CD14-positive monocyte (primary cell): ENCODE measurements around the gene ZNF579. TPM values are rescaled to one million over a fixed set of nuclear protein-coding genes. Genes with fewer than 3 reads are reported as not detected.

Source experiments
- DNase-seq, 3 donors: peaks; one replicate each; pipeline ENCODE4 v3.0.0-alpha.2; 2011 to 2022
- H2AFZ ChIP-seq: 2 replicates; pipeline ENCODE4 v1.6.0; 2012; ENCODE audit warnings: mild to moderate bottlenecking, low read depth, low read length, inconsistent platforms; ENCODE audit not compliant: insufficient read depth, poor library complexity, severe bottlenecking
- H3K27ac ChIP-seq, 2 donors: 1 replicate in 1 of 2; 2 replicates in 1 of 2; pipeline ENCODE4 v1.5.1; 2012 to 2013; ENCODE audit warnings: low read length in 2 of 2, control low read depth in 1 of 2, inconsistent platforms in 1 of 2, low read depth in 1 of 2, mild to moderate bottlenecking in 1 of 2
- H3K27me3 ChIP-seq, 2 donors: one replicate each; pipeline versions ENCODE4 v1.6.0 to v1.6.1; 2011 to 2013; ENCODE audit warnings: low read length in 2 of 2; ENCODE audit not compliant: control insufficient read depth in 2 of 2, insufficient read depth in 2 of 2
- H3K36me3 ChIP-seq, 2 donors: replicated peaks in 1 of 2; 1 replicate in 1 of 2; 2 replicates in 1 of 2; pipeline versions ENCODE4 v1.5.1 to v1.6.1; 2012 to 2013; ENCODE audit warnings: low read length in 2 of 2, control low read depth in 1 of 2, inconsistent platforms in 1 of 2, mild to moderate bottlenecking in 1 of 2; ENCODE audit not compliant: insufficient read depth in 2 of 2, control insufficient read depth in 1 of 2
- H3K4me1 ChIP-seq, 2 donors: 1 replicate in 1 of 2; 2 replicates in 1 of 2; pipeline versions ENCODE4 v1.5.1 to v1.6.1; 2012 to 2013; ENCODE audit warnings: low read length in 2 of 2, control low read depth in 1 of 2, inconsistent platforms in 1 of 2, mild to moderate bottlenecking in 1 of 2, moderate library complexity in 1 of 2; ENCODE audit not compliant: insufficient read depth in 2 of 2, control insufficient read depth in 1 of 2
- H3K4me2 ChIP-seq: replicated peaks from 2 replicates; pipeline ENCODE3; 2012; ENCODE audit warnings: low read length, moderate library complexity, mild to moderate bottlenecking; ENCODE audit not compliant: poor library complexity, severe bottlenecking; ENCODE audit errors: extremely low read depth
- H3K4me3 ChIP-seq, 3 experiments: fragments of 200-600 bp in 1 of 3; sonication (generic) in 1 of 3; replicated peaks in 1 of 3; 1 replicate in 2 of 3; 2 replicates in 1 of 3; pipeline ENCODE4 v1.5.1; 2011 to 2013; ENCODE audit warnings: low read length in 3 of 3, mild to moderate bottlenecking in 3 of 3, control low read depth in 2 of 3, low read depth in 2 of 3, inconsistent platforms in 1 of 3, moderate library complexity in 1 of 3
- H3K79me2 ChIP-seq: 2 replicates; pipeline ENCODE4 v1.6.0; 2012; ENCODE audit warnings: mild to moderate bottlenecking, control low read depth, inconsistent platforms, low read length, moderate library complexity; ENCODE audit not compliant: insufficient read depth
- H3K9ac ChIP-seq: 2 replicates; pipeline ENCODE4 v1.6.0; 2017; ENCODE audit warnings: low read length, mild to moderate bottlenecking; ENCODE audit not compliant: insufficient read depth, poor library complexity, severe bottlenecking
- H3K9me3 ChIP-seq, 2 donors: replicated peaks in 1 of 2; 1 replicate in 1 of 2; 2 replicates in 1 of 2; pipeline versions ENCODE4 v1.5.1 to v1.6.1; 2012 to 2013; ENCODE audit warnings: low read length in 2 of 2, control low read depth in 1 of 2; ENCODE audit not compliant: control insufficient read depth in 1 of 2, insufficient read depth in 1 of 2
- H4K20me1 ChIP-seq: 2 replicates; pipeline ENCODE4 v1.6.0; 2012; ENCODE audit warnings: mild to moderate bottlenecking, low read length, control low read depth, moderate library complexity; ENCODE audit not compliant: insufficient read depth
- H3K27ac Mint-ChIP-seq, 7 donors: one replicate each; pipeline ENCODE4 v1.8.0; 2020; ENCODE audit warnings: mild to moderate bottlenecking in 7 of 7, mixed read lengths in 7 of 7, moderate library complexity in 6 of 7, inconsistent platforms in 2 of 7
- H3K27me3 Mint-ChIP-seq, 3 donors: one replicate each; pipeline ENCODE4 v1.8.0; 2021 to 2022; ENCODE audit warnings: low read depth in 3 of 3, mild to moderate bottlenecking in 3 of 3, mixed read lengths in 3 of 3, moderate library complexity in 3 of 3, inconsistent platforms in 1 of 3
- H3K36me3 Mint-ChIP-seq, 2 donors: one replicate each; pipeline ENCODE4 v1.8.0; 2020; ENCODE audit warnings: mixed read lengths in 2 of 2, inconsistent platforms in 1 of 2, mild to moderate bottlenecking in 1 of 2
- H3K4me1 Mint-ChIP-seq: one replicate; pipeline ENCODE4 v1.8.0; 2020; ENCODE audit warnings: mild to moderate bottlenecking, mixed read lengths
- H3K4me3 Mint-ChIP-seq, 2 donors: one replicate each; pipeline ENCODE4 v1.8.0; 2020; ENCODE audit warnings: mild to moderate bottlenecking in 2 of 2, mixed read lengths in 2 of 2, moderate library complexity in 1 of 2
- H3K9me3 Mint-ChIP-seq, 7 donors: one replicate each; pipeline ENCODE4 v1.8.0; 2020 to 2022; ENCODE audit warnings: mixed read lengths in 7 of 7, mild to moderate bottlenecking in 6 of 7, moderate library complexity in 6 of 7, inconsistent platforms in 2 of 7
- WGBS: methylation state at CpG from one replicate; pipeline ENCODE4 v1.1.5; 2013; ENCODE audit warnings: missing lambda C conversion rate; ENCODE audit not compliant: insufficient coverage; 5-methylcytosine and 5-hydroxymethylcytosine counted together
- intact Hi-C, 2 donors: fragments of 100-400 bp; cut with micrococcal nuclease; formaldehyde crosslinking; loops; one replicate each; pipeline versions ENCODE4 v1.15.0 to v1.15.1; 2023
- polyA plus RNA-seq, 3 donors: library from polyadenylated mRNA; depleted of rRNA in 1 of 3; unstranded in 2 of 3; stranded (reverse) in 1 of 3; fragments of 300-500 nt in 2 of 3; fragments of >200 nt in 1 of 3; fragmentation: Illumina TruSeq in 2 of 3; gene quantifications; 1 replicate in 2 of 3; 2 replicates in 1 of 3; pipeline ENCODE4 v1.2.3, GENCODE V29; 2012 to 2021
- TF ChIP-seq, protein P1 (sequence below): fragments of 200-600 bp; IDR thresholded peaks from one replicate; pipeline ENCODE4 v1.8.0; 2022; ENCODE audit warnings: antibody characterized with exemption, mild to moderate bottlenecking

Gene ZNF579
- polyA plus RNA-seq, 3 donors, result 0.05 to 1.8 TPM; not detected in 1

DNA sequence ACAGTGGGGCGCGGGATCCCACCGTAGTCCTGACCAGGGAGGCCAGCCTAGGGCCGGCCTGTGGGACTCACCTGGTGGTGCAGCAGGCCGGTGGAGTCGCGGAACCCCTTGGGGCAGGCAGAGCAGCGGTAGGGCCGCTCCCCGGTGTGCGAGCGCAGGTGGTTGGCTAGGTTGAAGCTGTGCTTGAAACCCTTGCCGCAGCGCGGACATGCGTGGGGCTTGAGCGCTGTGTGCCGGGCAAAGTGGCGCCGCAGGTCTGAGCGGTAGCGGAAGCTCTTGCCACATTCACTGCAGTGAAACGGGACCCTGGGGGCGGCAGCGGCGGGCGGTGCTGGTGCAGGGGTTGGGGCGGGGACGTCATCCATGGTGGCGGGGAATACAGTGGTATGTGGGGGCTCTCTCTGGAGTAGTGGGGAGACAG, 16.9 kb upstream of the ZNF579 start:
- H3K79me2 ChIP-seq, result peaks cover 29% of the 10 kb centered on the region
- peaks cover 24 to 43% of the 10 kb centered on the region in 2 donors for H3K36me3 ChIP-seq
- no peaks in the 10 kb centered on the region for H3K27me3 ChIP-seq
- no peak overlapping the region for H2AFZ ChIP-seq
- H3K9me3 ChIP-seq, result peaks cover 0 to 10% of the 10 kb centered on the region in 2 donors
- H3K27ac Mint-ChIP-seq, result no peak overlapping the region
- TF ChIP-seq, protein P1, sequence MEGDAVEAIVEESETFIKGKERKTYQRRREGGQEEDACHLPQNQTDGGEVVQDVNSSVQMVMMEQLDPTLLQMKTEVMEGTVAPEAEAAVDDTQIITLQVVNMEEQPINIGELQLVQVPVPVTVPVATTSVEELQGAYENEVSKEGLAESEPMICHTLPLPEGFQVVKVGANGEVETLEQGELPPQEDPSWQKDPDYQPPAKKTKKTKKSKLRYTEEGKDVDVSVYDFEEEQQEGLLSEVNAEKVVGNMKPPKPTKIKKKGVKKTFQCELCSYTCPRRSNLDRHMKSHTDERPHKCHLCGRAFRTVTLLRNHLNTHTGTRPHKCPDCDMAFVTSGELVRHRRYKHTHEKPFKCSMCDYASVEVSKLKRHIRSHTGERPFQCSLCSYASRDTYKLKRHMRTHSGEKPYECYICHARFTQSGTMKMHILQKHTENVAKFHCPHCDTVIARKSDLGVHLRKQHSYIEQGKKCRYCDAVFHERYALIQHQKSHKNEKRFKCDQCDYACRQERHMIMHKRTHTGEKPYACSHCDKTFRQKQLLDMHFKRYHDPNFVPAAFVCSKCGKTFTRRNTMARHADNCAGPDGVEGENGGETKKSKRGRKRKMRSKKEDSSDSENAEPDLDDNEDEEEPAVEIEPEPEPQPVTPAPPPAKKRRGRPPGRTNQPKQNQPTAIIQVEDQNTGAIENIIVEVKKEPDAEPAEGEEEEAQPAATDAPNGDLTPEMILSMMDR, result no peak
- intact Hi-C loops, result no loop called here
- no peak overlapping the region for H3K9ac ChIP-seq
- no peak overlapping the region for H3K4me3 ChIP-seq
- peaks cover 17% of the 10 kb centered on the region for H3K4me1 Mint-ChIP-seq
- peaks cover 29 to 42% of the 10 kb centered on the region in 2 donors for H3K36me3 Mint-ChIP-seq
- peaks cover 6 to 20% (median 12%) of the 10 kb centered on the region in 7 donors for H3K9me3 Mint-ChIP-seq
- peaks cover 11 to 17% of the 10 kb centered on the region in 2 donors for H3K4me1 ChIP-seq
- H4K20me1 ChIP-seq, result no peaks in the 10 kb centered on the region
- WGBS, result 96% methylated on average over 18 of the region's 30 CpGs
- no peak overlapping the region for H3K4me3 Mint-ChIP-seq
- no peak overlapping the region for H3K4me2 ChIP-seq
- no peak overlapping the region for H3K27ac ChIP-seq
- H3K27me3 Mint-ChIP-seq, result no peaks in the 10 kb centered on the region
- no peak for DNase-seq

DNA sequence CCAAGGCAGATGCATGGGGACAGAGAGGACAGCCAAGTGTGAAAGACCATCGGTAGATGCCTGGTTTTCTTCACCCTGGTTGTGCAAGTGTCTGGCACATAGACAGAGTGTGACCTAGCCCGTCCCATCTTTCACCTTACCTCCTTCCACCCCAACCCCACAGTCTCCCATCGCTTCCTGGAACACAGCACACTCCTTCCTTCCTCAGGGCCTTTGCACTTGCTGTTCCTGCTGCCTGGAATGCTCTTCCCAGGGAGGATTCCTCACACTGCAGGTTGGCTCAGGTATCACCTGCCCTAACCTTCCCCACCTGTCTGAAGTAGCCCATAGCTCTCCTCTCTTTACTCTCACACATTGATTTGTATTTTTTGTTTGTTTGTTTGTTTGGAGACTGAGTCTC, 15.7 kb upstream of the ZNF579 start:
- Histone ChIP-seq H3K36me3 (peaks cover 24 to 38% of the 10 kb centered on the region in 2 donors), H3K4me1 (peaks cover 8% of the 10 kb centered on the region in 2 donors), H3K79me2 (peaks cover 17% of the 10 kb centered on the region), H3K27me3 (no peaks in the 10 kb centered on the region), H3K27ac (no peak overlapping the region), H3K4me2 (no peak overlapping the region), H4K20me1 (no peaks in the 10 kb centered on the region), H3K9me3 (peaks cover 0 to 10% of the 10 kb centered on the region in 2 donors), H3K4me3 (no peak overlapping the region), H3K9ac (no peak overlapping the region), H2AFZ (no peak overlapping the region)
- Mint-ChIP-seq H3K27me3 (no peaks in the 10 kb centered on the region), H3K9me3 (peaks cover 6 to 20% (median 12%) of the 10 kb centered on the region in 7 donors), H3K27ac (no peak overlapping the region), H3K4me3 (no peak overlapping the region), H3K36me3 (peaks cover 29 to 41% of the 10 kb centered on the region in 2 donors), H3K4me1 (peaks cover 11% of the 10 kb centered on the region)
- intact Hi-C loops, result no loop called here
- WGBS, result 100% methylated on average over 2 of the region's 3 CpGs
- TF ChIP-seq, protein P1, result no peak
- no peak for DNase-seq
